Stimulated activated CD8-positive, alpha-beta memory T cell treated with anti-CD3 and anti-CD28 coated beads, Interleukin-12 subunit alpha, Interleukin-12 subunit beta, amount 100 ng/mL, for 24 hours (primary cell): ENCODE measurements around the gene HOATZ.
A peak's percentile ranks its signal among the peaks of the same experiment; 100 is the strongest.

ENCODE experiments used
- DNase-seq: peaks from one replicate; pipeline ENCODE4 v3.0.0-alpha.2; 2020; ENCODE audit errors: extremely low read depth

HOATZ gene

GRCh38 chr11:111522426-111522825 lies 7.8 kb downstream of the HOATZ start:
- no peak for DNase-seq

DNA sequence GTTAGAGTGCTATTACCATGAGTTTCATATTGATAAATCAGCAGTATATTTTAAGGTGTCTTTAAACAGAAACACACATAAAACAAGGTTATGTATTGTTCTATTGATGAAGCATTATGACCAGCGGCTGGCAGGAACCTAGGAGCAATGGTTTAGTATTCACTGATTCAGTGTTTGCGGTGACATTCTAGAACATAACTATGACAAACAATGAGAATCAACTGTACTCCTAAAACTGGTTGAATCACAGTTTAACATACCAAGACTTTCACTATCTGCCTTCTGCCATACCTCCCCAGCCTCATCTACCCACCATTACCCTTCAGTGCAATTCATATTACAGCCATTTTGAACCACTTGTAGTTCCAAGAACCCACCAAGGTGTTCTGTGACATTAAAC lies 8.8 kb downstream of the HOATZ start:
- DNase-seq = no peak

DNA sequence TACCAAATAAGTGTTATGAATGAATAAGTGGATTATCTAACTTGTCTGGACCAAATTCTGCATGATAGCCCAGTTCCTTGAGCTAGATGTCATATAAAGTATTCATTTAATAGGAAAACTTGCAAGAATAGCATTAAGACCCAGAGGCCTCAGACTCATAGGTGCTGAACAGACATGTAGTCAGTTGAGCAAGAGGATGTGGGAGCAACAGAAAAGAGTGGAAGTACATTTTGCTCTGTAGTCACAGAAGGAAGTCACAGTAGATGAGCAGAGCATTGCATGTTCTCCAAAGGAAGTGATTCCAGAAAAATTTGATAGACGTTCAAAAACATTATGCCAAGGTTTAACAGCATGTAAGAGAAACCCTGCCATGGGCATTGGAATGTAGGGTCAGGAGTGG lies 9.5 kb downstream of the HOATZ start:
- DNase-seq = no peak

- DNase-seq = no peak
These were observed 10.9 kb downstream of the HOATZ start for GRCh38 chr11:111525456-111525855.

DNA sequence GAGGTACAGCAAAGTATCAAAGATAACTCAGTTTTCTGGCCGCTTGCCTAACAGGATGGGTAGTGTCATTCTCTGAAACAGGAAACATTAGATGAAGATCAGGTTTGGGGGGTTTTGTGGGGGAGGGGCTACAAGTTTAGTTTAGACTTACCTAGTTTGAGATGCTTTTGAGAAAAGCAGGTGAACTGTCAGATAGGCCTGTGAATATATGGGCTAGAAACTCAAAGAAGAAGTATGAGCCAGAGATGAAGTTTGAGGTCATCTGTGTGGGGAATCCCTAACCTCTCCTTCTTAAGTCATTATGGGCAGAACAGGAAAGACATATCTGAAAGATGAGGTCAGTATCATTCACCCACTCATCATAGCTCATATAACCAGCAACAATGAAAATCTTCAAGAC lies 11.9 kb downstream of the HOATZ start:
- no peak for DNase-seq

DNA sequence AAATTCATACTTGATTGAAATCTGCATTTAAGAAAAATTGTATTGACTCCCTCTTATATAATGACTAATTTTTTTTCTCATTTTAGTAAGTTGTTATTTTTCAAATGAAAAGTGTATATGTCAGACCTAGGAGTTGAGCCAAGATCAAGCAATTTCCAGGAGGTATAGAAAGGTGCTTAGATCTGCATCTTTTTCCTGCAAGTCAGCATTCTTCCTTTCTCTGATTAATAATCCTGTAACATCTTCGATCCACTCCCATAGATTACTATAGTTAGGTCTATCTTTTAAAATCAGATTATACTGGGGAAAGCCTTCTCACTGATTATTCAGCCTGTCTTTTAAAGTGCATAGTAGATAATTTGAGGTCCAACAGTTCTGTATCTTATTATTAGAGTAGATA lies 12.7 kb downstream of the HOATZ start:
- DNase-seq = no peak

DNA sequence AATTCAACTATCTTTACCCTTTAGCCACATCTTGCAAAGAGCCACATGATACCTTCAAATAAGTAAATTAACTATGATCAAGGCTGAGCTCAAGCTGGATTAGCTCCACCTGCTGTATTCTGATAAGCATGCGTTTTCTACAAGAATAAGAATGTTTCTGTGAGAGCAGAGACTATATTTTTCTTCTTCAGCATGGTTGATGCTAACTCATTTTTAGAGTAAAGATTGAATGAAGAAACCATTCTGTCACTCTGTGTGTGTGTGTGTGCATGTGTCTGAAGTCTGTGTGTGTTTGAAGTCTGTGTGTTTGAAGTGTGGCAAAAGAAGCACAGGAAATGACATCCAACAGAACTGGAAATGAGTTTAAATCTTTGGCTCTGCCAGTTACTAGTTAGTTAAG lies 14.0 kb downstream of the HOATZ start:
- no peak for DNase-seq

- DNase-seq = no peak
These were observed 15.5 kb downstream of the HOATZ start for GRCh38 chr11:111530091-111530490.

DNA sequence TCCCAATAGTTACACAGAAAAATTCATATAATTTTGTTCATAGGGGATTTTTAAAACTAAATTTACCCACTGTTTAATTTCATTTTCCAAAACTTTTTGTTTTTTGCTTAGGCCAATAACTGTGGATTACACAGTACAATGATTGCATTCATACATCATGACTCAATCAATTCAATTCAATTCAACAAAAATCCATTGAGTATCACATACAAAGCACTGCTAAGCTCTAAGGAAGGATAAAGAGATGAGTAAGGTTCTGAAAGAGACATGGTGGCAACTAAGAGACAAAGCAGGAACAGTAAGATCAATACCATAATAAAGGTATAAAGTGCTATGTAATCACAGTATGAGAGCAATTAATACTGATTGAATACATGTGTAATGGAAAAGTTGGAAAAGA lies 16.6 kb downstream of the HOATZ start:
- DNase-seq = no peak

- peak; percentile 31 for DNase-seq
These were observed 17.2 kb downstream of the HOATZ start for GRCh38 chr11:111531687-111532364.

DNA sequence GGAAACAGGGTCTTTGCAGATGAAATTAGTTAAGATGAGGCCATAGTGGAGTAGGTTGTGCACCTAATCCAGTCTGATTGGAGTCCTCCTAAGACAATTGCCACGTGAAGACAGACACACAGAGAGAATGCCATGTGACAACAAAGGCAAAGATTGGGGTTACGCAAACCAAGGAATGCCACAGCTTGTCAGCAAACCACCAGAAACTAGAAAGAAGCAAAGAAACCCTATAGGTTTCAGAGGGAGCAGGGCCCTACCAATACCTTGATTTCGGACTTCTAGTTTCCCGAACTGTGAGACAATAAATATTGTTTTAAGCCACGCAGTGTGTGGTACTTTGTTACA lies 17.8 kb downstream of the HOATZ start:
- no peak for DNase-seq

- DNase-seq = no peak
These were observed 20.7 kb downstream of the HOATZ start for GRCh38 chr11:111535281-111535680.

GRCh38 chr11:111537336-111537860 lies 22.8 kb downstream of the HOATZ start:
- no peak for DNase-seq

- DNase-seq = no peak
These were observed 24.0 kb downstream of the HOATZ start for GRCh38 chr11:111538407-111539114.

GRCh38 chr11:111539426-111540113 lies 25.0 kb downstream of the HOATZ start:
- DNase-seq = no peak

DNA sequence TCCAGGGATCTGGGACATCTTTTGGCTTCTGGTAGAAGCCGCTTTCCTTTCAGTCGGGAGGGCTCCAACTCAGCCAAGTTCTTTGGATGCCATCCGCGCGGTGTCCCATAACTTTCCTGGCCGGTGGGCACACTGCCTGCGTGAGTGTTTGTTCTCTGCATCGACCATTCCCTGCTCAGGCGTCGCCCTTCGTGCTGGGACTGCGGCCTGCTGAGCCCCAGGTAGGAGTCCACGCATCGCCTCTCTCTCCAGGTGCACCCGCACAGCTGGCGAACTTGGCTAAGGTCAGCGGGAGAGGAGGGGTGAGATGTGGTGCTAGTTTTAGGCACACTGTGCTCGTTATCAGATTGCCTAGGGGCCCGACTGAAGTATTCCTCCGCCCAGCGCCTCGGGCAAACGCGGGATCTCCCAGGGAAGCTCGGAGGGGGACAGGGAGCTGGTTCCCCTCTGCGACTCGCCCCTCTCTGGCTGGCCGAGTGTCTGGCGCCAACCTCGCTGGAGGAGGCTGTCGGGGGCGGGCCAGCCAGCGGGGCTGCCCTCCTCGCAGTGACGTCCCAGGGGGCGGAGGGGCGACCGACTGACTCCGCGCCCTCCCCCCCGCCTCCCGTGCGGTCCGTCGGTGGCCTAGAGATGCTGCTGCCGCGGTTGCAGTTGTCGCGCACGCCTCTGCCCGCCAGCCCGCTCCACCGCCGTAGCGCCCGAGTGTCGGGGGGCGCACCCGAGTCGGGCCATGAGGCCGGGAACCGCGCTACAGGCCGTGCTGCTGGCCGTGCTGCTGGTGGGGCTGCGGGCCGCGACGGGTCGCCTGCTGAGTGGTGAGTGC lies 25.7 kb downstream of the HOATZ start, which contains the start of gene LAYN:
Gene LAYN, plus strand, starts transcription at position 607 of the 823 bp plus-strand sequence. Its CDS starts 124 bp downstream, at position 731.
- no peak for DNase-seq

- no peak for DNase-seq
These were observed 26.3 kb downstream of the HOATZ start for GRCh38 chr11:111540937-111541253.

DNA sequence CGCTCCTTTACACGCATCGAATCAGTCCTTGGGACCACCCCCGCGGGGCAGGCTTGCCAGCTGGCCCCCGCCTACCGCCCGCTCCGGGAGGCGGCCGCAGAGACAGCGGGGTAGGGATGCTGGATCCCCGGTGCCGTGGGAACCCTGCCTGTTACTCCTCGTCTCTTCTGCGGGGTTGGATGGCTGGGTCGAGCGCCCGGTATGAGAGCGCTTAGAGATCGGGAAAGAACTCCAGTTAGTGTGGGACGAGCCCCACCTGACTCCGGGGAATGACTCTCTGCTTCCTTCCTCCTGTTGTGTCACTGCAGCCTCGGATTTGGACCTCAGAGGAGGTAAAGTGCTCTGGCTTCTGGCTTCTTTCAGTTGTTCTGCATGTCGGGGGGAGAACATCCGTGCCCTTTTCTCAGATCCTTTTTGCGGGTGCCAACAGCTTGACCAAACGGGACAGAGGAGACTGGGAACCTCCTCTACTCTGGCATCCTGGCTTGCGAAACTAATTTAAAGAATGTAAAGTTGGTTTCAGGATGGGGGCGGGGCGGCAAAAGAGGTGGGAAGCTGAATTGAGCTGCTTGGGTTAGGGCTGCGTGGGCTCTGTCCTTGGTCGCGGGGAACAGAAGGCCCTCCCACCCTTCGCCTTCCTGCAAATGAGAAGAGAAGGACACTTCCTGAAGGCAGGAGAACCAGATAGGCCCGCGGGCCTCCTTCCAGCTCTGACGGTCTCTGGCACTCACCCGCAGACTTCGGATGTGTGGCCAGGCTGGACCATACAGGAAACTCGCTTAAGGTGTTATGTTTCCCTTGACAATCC lies 26.9 kb downstream of the HOATZ start:
- no peak for DNase-seq

DNA sequence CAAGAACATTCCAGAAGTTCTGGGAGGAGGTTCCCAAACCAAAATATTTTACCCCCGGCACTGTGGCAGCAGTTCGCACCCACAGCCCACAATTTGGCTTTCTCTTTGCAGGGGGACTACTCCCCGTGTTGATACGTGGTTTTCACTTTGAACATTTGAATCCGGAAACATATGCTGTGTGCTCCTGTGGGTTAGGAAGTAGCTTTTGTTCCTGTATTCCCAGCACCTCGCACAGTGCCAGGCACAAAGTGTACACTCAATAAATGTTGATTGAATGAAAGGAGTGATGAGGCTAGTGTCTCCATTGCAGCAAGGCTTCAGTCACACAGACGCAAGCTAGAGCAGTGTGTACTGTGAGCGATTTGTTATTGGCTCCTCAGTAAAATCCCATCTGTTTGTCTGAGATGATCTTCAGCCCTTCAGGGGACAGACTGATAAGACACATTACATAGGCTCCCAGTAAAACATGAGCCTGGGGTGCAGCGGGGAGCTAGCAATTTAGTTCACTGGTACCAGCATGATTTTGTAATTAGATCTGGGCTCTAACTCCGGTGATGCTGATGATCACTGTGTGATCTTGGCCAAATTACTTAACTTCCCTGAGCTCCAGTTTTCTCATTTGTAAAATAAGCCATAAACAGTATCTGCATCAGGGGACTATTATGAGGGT lies 28.2 kb downstream of the HOATZ start:
- no peak for DNase-seq

DNA sequence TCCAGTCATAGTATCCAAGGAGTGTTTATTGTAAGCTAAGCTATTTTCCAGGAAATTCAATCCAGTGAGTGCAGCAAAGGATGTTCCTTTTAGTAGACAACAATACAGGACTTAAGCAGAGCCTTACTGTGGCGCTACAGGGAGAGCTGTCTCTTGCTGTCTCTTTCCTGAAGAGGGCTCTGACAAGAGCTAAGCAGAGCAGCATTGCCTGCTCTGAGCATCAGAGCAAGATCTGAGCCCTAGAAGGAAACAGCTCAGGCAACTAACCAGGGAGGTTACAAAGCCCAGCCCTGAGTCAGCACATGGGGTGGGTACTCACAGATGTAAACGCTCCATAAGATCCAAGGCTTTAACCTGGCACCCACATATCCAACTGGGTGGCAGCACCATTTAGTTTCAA lies 33.9 kb downstream of the HOATZ start:
- no peak for DNase-seq
